GM18858 (cell line): Measurements from ENCODE around the gene FILIP1L.
A peak's percentile ranks its signal among the peaks of the same experiment; 100 is the strongest.

ENCODE experiments used
- ATAC-seq: cut with Tn5 transposase; IDR thresholded peaks from one replicate; pipeline ENCODE4 v1.9.1; 2021; ENCODE audit not compliant: unreplicated experiment

The FILIP1L gene

DNA sequence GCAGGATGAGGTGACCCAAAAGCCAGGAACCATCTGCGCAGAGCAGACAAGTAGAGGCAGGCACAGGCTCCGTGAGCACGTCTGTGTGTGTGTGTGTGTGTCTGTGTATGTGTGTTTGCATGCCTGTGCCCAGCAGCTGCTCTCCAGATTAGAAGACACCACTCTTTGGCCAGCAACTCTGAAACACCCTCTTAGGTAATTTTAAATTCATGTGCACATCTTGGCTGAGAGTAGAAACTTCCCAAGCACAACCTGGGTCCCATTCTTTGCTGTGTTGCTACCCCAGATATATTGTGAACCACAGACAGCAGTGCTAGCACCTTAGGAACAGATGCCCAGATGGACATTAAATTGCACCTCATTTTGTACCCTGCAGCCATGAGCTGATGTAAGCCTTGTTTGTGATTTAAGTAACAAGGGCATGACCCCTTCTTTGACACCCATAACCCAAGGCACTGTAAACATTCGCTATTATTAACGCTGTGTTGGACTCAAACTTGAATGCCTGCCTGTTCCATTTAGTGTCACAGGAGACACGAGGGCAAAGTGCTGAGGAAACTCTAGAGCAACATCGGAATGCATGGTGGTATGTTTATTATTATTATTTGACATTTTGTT is at the start of gene FILIP1L:
Gene FILIP1L, minus strand, starts transcription at position 89 of the 618 bp plus-strand sequence.
- ATAC-seq = no peak

DNA sequence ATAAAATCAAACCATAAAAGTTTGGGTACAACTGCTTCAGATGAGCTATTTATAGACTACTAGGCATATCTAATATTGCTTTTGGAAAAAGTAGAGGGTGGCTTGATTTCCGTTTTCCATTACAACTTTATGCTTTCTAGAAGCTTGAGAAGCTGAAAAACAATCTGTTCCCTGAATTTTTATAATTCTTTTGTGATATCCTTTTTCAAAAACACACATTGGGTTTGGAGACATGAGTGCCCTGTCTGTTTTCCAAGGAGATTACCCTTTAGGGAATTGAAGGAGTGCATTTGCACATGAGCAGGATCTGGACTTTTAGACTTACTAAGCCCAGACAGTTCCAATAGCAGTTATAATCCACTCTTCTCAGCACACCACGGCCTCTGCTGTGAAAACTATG is 49.5 kb upstream of the FILIP1L start:
- no peak for ATAC-seq

DNA sequence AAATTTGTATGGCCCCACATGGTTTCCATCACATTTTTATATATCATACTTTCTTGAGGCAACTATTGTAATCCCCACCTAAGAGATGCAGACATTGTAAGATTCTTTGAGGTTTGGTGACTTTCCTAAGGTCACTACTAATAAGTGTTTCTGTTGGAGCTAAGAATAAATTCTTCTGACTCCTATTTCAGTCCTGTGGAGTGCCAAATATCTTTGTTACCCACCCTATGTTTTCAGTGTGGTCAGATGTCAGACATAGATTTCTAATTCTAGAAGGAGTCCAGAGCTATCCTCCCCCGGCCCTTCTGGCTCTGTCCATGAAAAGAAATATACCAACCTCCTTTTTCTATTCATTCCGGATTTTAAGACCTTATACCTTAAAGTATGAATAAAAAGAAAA is 46.2 kb upstream of the FILIP1L start:
- no peak for ATAC-seq

DNA sequence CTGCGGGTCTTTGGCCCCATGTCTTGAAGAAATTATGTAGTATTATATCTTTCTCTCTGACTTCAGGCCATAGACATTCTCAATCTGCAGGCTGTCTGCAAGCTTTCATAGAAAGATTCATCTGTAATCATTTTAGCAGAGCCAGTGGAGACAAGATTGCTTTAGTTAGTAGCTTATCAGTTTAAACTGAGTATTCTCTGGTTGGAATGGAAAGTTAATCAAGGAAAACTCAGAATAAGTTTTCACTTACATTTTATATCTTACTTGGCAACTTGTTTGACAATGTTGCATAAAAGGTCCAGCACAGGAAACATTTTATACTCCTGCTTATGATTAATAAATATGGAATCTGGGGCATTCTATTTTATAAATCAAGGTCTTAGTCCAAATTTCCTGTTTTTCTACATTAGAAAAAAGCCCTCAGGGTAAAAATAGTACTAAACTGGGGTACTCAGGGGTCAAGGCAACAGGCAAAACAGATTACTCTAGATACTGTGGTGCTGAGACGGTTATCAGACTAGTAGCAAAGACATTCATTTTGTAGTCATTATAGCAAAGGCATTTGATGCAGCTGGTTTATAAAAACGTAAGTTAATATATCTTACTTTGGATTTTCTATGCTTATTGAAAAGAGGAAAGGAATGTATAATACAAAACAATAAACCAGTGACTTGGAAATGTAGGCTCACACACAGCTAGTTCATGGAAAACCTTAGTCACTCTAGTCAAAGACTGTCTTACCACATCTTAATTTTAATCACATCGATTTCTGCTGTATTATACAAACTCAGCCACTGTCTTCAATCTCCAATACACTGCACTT is 45.2 kb upstream of the FILIP1L start:
- no peak for ATAC-seq

DNA sequence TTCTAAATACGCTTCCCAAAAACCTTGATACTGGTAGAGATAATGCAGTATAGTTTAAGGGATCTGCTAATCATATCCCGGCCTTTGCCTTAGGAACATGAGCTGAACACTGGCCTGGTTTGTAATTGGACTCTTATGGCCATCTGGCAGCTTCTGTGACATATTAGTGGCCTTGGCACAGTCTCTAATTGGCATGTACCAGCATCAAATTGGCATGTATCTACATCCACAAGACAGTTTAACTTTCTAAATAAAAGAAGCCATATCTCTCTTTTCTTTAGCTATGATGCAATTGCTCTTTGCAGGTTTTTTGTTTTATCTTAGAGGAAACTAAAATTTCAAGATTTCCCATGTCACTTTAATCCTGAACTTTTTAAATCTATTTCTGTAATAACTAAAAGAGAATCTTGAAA is 44.6 kb upstream of the FILIP1L start:
- ATAC-seq = no peak

DNA sequence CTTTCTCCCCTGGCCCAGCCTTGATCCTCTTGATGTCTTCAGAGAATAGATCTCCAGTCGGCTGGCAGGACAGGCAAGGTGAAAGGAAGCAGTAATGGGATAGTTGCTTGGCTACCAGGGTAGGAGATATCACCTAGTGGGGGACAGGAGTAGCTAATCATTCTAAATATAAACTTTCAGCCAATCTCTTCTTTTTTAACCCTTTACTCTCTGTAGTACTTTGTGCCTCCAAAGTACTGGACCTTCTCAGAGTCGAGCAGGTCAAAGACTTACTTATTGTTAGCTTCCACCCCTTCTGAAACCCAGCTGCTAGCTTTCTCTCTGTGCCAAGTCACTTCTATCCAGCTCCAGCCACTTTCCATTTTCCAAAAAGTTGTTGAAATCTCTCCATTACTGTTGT is 43.4 kb upstream of the FILIP1L start:
- ATAC-seq = no peak

DNA sequence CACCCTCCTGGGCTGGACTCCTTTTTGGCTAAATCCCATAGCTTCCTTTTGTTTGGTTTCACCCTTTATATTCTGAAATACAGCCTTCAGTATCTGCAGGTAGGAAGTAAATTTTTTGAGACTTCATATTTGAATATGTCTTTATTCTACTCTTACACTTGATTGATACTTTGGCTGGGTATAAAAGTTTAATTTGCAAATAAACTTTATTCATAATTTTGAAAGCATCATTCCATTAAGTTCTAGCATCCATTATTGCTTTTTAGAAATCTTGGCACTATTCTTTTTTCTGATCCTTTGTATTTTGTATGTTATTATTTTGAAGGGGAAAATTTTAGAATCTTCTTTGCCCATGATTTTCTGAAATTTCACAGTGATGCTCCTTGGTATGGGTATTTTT is 41.3 kb upstream of the FILIP1L start:
- ATAC-seq = no peak

DNA sequence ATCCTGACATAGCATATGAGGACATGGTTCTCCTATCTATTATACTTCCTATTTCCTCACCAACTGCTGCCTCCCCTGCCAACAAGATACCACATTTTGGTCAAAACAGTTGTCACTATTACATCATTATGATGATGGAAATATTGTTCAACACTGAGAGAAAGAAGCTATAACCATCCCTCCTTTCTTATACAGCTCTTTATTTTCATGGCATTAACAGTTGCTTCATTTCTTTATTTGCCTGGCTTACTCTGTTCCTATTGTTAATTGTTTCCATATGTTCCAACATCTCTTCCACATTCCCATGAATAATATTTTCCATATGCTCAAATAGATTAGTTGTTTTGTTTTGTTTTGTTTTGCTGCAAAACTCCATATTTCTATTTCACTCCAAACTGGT is 40.8 kb upstream of the FILIP1L start:
- ATAC-seq = no peak

DNA sequence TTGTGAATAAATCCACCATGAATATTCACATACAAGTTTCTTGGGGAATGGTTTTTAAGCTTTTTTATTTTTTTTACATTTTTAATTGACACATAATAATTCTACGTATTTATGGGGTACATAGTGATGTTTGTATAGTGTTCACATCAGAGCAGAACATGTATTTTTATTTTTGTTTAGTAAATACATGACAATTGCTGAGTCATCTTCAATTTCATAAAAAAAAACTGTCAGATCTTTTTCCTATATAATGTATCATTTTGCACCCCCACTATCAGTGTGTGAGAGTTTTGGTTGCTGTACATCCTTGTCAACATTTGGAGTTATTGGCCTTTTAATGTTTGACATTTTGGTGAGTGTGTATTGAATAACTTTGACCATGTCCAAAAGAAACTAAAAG is 39.9 kb upstream of the FILIP1L start:
- ATAC-seq = no peak

DNA sequence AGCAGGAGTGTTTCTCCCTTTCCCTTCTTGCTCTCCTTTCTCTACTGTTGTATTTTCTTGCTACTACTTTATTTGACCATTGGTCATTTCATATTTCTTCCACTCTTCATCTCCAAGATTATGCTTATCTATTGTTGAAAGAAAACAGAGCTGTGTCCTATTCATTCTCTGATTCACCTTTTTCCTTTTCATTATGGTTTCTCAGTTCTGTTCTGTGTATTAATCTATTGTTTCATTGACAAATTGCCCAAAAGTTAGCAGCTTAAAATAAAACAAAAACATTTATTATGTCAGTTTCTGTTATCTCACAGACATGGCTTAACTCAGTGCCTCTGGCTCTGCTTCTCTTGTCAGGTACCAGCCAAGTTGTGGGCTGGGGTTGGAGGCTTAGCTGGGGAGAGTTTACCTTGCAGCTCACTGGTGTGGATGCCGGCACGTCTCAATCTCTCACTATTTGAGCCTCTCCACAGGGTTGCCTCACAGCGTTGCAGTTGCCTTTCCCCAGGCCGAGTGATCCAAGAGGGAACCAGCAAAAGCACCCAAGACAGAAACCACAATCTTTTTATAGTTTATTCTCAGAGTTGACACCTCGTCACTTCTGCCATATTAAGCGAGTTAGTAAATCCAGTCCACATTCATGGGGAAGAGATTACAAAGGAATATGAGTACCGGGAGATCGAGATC is 36.9 kb upstream of the FILIP1L start:
- ATAC-seq = no peak

DNA sequence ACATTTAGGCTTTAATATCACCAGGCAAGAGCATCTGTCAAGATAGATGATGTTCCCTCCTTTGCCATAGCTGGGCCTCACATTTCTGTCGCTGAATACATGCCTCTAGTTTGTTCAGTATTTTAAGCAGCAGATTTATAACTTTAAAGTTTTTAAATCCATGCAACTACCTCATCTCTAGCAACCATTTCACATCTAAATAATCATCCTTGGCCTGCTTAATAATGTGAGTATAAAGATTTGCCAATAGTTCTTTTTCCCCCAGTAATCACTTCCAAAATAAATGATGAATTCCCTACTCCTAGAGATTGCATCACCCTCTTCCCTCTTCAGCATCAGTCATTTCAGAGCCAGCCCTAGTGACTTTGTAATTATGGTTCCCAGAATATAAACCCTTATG is 36.2 kb upstream of the FILIP1L start:
- no peak for ATAC-seq

DNA sequence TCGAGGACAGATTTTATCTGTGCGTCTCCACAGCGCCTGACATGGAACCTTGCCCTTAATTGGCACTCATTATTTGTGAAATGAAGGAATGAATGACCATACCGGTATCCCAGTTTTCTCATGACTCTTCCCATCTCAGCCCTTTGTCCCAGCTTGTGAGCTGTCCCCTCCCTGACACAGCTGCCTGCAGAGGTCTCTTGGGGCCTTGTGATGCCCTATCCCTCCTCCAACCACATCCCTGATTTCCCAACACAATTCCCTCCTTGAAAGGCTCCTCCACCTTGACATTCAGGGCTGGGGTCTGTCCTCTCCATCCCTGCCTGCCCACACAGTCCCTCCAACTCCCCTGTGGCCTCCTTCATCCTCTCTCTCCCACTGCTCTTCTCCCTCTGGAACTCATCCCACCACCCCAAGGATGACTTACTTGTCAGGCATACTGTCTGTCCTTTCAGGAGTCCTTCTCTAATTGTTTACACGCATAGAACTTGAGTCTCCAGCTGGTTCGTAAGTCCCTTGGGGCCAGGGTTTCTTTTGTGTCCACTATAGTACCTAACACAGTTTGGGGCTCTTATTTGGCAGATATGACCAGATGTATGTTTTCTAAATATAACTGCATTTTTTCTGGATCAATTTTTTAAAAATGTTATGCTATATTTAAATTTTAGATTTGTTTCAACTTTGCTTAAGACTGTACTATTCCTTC is 35.6 kb upstream of the FILIP1L start:
- ATAC-seq = no peak

DNA sequence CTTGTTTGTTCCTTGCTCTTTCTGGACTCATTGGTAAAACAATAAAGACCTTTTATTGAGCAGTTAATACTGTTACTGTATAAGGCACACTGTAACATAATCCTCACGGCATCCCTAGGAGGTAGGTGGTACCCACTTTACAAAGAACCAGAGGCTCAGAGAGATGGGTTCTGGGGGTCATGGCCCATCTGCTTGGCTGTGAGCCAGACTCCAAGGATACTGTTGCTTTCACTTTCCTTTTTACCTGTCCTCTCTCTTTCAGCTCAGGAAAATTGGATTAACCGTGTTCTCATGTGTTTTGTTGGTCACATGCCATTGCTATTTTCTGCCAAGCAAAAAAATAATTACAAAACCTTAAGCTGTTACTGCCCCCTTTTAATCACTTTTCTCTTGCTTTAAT is 34.8 kb upstream of the FILIP1L start:
- no peak for ATAC-seq

DNA sequence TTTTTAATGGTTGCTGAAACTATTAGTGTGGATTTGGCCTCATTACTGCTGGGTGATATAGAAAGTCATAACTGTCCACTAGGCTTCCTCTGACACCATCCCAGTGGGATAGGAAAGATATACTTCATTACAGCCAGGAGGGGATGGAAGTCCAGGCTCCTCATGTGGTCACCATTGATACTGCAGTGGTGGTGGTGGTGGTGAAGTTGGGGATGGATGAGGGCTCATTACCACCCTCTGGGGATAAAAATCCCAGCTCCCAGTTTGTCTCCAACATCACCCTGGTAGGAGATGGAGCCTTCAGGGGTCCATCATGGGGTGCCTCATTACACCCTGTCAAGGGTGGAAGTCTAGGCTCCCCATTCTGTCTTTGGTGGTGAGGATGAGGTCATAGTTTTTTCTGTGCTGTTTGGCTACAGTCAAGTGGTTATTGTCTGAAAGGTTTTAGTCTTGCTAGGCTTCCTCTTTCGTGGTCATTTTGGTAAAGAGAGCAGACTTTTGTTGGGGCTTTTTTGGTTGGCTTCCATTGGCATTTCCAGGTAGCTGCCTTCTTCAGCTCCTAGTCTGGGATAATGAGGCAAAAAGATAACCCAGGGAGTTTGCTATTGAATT is 30.1 kb upstream of the FILIP1L start:
- ATAC-seq = peak; percentile 94

DNA sequence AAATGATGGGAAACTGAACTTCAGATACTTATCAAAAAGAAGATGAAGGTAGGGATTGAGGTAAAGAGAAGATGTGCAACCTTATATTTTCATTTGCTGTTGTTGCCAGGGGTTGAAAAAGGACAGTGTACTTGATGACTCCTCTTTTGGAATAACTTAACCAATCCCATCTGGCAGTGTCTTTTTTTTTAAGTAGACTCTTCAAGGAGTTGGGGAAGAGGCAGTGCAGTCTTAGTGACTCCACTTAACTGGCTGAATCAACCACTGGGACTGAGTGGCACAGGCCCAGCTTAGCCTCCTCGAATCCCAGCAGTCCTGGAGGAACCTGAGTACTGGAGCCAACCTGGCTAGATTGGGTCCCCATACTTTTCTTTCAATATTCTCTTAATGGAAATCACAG is 27.3 kb upstream of the FILIP1L start:
- ATAC-seq = no peak

DNA sequence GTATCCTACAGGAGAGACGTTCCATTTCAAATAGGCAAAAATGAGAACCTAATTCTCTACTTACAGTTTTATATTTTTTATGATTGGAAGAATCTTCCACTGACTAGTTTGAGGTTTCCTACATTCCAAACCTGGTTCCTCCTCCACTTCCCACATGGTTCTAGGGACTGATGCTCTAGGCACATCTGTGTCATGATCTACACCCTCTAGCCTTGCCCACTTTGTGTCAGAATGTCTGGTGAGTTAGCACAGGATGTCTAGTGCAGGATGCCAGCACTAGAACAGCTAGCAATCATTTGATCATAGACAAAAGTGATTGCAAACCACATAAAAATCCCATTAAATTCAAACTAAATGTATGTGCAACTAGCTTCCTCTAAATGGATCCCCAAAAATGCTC is 26.7 kb upstream of the FILIP1L start:
- ATAC-seq = no peak

DNA sequence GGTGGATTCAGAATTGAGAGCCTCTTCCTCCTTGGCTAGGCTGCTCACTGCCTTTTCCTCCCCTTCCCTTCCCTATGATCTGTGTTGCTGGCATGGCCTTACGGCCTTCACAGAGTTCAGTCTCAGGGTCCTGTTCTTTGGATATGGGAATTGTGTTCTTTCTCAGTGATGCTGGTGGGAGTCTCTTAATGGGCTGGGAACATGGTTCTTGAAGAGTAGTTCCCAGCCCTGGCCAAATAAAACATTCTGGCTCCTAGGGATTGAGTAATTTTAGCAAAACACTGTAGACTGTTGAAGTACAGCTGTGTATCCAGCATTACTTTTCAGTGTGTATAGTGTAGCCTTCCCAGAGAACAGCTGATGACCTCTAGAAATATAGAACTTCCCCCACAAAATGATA is 22.6 kb upstream of the FILIP1L start:
- no peak for ATAC-seq

DNA sequence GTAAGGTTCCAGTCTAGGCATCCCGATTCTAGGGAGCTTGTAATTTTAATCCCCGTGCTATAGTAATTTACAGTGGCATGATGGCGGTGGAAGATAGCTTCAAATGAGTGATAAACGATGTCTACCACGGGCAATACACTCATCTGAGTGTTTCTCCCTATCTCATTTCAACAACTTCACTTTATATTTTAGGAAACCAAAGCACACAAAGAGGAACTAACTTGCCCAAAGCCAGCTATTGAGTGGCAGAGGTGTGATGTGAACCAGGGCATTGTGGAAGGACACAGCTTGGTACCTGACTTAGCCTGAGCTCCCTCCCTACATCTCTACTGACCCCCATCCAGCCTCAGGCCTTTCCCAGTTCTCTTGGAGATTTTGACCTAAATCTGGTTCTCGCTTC is 16.9 kb upstream of the FILIP1L start:
- no peak for ATAC-seq

DNA sequence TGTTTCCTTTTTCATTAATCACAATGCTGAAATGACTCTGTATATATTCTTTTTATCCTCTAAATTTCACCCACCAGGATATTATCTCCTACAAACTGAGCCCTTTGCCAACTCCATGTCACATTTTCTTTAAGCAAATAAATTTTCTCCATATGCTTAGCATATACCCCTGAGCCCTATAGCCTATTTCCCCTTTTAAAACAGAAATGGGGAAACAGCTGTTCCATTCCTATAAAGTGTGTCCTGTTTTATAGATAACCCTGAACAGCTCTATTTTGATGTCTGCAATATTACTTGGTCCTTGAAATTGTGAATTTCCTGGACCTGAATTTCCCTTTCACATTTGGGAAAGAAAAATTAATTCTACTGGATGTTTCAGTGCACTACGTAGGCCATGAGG is 15.6 kb upstream of the FILIP1L start:
- no peak for ATAC-seq

DNA sequence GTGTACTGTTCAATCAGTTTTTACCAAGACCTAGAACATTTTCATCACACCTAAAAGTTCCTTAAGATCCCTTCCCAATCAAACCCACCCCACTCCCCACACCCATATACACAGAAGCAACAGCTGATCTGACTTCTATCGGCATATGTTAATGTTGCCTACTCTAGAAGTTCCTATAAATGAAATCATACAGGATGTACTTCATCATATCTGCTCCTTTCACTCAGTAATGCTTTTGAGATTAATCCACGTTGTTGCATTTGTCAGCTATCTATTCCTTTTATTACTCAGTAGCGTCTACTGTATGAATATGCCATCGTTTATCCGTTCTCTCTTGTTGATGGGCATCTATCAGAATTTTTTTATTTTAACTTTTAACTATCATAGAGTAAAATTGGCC is 14.3 kb upstream of the FILIP1L start:
- ATAC-seq = no peak

DNA sequence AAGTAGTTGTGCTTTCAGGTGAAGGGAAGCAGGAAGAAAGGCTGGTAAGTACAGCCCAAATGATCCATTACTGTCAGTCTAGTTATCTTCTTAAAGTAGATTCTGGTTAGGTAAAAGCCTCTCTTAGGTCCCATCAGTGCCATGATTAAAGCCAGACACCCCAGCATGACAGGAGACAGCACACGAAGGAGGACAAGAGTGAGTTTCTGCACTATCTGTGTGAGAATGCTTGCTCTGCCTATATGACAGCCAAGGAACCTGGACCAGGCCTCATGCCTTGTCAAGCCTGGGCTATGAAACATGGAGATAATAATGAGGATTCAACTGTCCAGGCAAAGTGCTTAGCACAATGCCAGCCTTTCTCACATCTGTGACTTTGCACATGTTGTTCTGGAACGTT is 13.5 kb upstream of the FILIP1L start:
- ATAC-seq = no peak
